Cardiac fibroblast (primary cell): ENCODE data around the gene C1QC.
A peak's percentile ranks its signal among the peaks of the same experiment; 100 is the strongest.

Source experiments
- DNase-seq, 2 donors: peaks; one replicate each; pipeline versions ENCODE4 v3.0.0 to v3.0.0-alpha.2; 2010; ENCODE audit warnings: low read depth in 2 of 2
- H3K4me3 ChIP-seq, 2 donors: replicated peaks in 1 of 2; 1 replicate in 1 of 2; 2 replicates in 1 of 2; pipeline ENCODE4 v1.5.1; 2011; ENCODE audit warnings: low read depth in 2 of 2, low read length in 2 of 2, mild to moderate bottlenecking in 2 of 2, moderate library complexity in 1 of 2
- TF ChIP-seq, protein P1 (sequence below): IDR thresholded peaks from one replicate; pipeline ENCODE4 v1.5.1; 2011; ENCODE audit warnings: low read depth, mild to moderate bottlenecking, low read length, inconsistent platforms

C1QC gene

DNA sequence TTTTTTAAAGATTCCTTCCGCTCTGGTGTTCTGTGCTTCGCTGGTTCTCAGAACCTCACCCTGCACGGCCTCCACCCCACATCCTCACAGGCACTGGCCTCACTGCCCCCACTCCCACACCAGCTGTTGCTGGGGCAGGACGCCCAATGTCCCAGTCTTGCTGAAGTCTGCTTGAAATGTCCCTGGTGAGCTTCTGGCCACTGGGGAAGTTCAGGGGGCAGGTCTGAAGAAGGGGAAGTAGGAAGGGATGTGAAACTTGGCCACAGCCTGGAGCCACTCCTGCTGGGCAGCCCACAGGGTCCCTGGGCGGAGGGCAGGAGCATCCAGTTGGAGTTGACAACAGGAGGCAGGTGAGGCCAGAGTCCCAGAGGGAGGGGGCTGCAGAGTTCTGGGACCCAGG is 7.1 kb upstream of the C1QC start, which contains the start of gene C1QA:
Gene C1QA (plus strand): TSS at position 276 of the 400 bp plus-strand sequence. CDS start 989 bp downstream, outside the sequence.
- TF ChIP-seq, protein P1, sequence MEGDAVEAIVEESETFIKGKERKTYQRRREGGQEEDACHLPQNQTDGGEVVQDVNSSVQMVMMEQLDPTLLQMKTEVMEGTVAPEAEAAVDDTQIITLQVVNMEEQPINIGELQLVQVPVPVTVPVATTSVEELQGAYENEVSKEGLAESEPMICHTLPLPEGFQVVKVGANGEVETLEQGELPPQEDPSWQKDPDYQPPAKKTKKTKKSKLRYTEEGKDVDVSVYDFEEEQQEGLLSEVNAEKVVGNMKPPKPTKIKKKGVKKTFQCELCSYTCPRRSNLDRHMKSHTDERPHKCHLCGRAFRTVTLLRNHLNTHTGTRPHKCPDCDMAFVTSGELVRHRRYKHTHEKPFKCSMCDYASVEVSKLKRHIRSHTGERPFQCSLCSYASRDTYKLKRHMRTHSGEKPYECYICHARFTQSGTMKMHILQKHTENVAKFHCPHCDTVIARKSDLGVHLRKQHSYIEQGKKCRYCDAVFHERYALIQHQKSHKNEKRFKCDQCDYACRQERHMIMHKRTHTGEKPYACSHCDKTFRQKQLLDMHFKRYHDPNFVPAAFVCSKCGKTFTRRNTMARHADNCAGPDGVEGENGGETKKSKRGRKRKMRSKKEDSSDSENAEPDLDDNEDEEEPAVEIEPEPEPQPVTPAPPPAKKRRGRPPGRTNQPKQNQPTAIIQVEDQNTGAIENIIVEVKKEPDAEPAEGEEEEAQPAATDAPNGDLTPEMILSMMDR, result no peak
- DNase-seq, result no peak
- no peak within 1 kb of the TSS for H3K4me3 ChIP-seq

DNA sequence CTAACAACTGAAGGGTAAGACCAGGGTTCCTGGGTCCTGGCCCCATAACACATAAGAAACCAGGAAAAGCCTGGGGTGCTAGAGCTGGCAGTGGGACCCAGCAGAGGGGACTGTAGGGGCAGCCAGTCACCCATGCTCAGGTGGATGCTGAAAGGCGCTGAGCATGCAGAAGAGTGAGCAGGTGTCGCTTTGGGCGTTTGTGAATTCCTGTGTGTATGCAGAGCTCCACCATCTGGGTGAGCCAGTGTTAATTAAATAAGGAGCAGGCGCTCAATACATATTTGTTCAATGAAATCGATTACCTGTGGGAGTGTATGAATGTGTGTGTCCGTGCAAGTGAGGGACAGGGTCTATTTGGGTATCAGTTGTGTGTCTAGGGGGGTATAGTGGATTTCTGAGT is 6.5 kb upstream of the C1QC start:
- TF ChIP-seq, protein P1, result no peak
- DNase-seq, result no peak
- H3K4me3 ChIP-seq, result no peak overlapping the region

DNA sequence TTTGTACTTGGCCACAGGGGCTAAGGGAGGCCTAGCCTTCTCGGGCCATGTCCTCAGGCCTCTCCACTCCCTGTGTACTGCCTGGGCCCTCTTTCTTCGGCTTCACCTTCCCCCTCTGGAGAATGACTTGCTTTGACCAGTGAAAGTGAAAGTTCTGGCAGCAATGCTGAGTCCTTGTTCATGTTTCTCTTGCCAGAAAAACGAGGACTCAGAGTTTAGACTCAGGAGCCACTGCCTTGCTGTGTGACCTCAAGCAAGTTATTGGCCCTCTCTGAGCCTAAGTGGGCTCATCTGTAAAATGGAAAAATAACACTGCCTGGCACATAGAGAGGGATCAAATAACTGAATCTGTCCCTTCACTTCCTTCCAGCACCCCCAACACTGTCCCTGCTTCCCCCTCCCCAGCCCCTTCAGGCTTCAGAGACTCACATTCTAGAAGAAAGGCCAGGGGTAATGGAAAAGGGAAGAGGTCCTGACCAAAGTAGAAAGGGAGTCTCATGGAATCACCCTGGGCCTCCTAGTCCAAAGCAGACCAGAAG is 5.5 kb upstream of the C1QC start:
- no peak for DNase-seq
- TF ChIP-seq, protein P1, result no peak

DNA sequence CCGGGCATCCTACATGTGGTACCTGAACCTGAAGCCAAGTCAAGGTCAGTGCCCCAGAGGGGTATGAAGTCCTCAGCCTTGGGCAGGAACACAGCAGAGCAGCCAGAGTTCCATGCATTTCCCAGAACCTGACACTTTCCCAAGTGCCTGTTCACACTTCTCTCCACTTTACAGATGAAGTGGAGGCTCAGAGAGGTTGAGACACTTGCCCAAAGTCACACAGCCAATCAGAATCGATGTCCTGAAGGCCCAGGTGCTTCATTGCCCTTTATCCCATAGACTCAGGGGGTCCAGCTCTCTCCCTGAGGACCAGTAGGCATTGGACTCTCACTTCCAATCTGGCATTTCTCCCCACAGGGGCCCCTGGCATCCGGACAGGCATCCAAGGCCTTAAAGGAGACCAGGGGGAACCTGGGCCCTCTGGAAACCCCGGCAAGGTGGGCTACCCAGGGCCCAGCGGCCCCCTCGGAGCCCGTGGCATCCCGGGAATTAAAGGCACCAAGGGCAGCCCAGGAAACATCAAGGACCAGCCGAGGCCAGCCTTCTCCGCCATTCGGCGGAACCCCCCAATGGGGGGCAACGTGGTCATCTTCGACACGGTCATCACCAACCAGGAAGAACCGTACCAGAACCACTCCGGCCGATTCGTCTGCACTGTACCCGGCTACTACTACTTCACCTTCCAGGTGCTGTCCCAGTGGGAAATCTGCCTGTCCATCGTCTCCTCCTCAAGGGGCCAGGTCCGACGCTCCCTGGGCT is 4.8 kb upstream of the C1QC start:
- TF ChIP-seq, protein P1, result no peak
- no peak for DNase-seq
- H3K4me3 ChIP-seq, result no peak overlapping the region

More for the DNA sequence above, 5.5 kb upstream of the C1QC start:
- no peak overlapping the region for H3K4me3 ChIP-seq

DNA sequence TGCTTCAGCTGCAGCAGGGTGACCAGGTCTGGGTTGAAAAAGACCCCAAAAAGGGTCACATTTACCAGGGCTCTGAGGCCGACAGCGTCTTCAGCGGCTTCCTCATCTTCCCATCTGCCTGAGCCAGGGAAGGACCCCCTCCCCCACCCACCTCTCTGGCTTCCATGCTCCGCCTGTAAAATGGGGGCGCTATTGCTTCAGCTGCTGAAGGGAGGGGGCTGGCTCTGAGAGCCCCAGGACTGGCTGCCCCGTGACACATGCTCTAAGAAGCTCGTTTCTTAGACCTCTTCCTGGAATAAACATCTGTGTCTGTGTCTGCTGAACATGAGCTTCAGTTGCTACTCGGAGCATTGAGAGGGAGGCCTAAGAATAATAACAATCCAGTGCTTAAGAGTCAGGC is 4.1 kb upstream of the C1QC start:
- no peak overlapping the region for H3K4me3 ChIP-seq
- TF ChIP-seq, protein P1, result no peak
- peak; percentile 27 to 42 for DNase-seq

DNA sequence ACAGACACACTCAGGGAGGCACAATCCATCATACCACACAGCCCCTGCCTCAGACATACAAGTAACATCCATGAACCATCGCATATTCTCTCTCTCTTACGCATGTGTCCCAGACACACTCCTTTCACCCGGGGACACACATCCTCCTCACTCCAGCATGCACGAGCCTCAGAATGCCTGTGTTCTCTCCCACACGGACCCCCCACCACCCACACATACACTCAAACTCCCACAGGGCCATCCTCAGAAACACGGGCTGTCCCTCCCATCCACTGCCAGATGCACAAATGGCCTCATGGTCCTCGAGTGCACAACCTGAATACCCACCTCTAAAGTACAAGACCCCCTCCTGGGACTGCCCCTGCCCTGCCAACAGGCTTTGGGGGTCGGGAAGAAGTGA is 2.2 kb upstream of the C1QC start:
- no peak for DNase-seq
- TF ChIP-seq, protein P1, result no peak
- H3K4me3 ChIP-seq, result no peak overlapping the region
